NCI-H446 treated with DMSO at 0.1 percent for 48 hours (cell line): ENCODE data around the gene C3orf52.

Experiments
- DNase-seq: peaks from one replicate; lab custom pipeline; 2025; lab: John Stamatoyannopoulos, UW

C3orf52 gene

GRCh38 chr3:112119962-112120836 is 34.0 kb downstream of the C3orf52 start:
- no peak for DNase-seq

- no peak for DNase-seq
These were observed 35.7 kb downstream of the C3orf52 start for GRCh38 chr3:112121577-112122547.

GRCh38 chr3:112122870-112123269 is 36.7 kb downstream of the C3orf52 start:
- DNase-seq: no peak

GRCh38 chr3:112123548-112123947 is 37.4 kb downstream of the C3orf52 start:
- DNase-seq: no peak

GRCh38 chr3:112124907-112125607 is 38.9 kb downstream of the C3orf52 start:
- DNase-seq: no peak

GRCh38 chr3:112126511-112126911 is 40.3 kb downstream of the C3orf52 start:
- no peak for DNase-seq

- DNase-seq: no peak
These were observed 41.6 kb downstream of the C3orf52 start for GRCh38 chr3:112127522-112128494.

GRCh38 chr3:112128843-112129727 is 42.9 kb downstream of the C3orf52 start:
- no peak for DNase-seq

- no peak for DNase-seq
These were observed 43.9 kb downstream of the C3orf52 start for GRCh38 chr3:112129925-112130637.

GRCh38 chr3:112130638-112130993 is 44.4 kb downstream of the C3orf52 start:
- no peak for DNase-seq

- no peak for DNase-seq
These were observed 44.9 kb downstream of the C3orf52 start for GRCh38 chr3:112131111-112131510.

- DNase-seq: no peak
These were observed 45.9 kb downstream of the C3orf52 start for GRCh38 chr3:112132088-112132487.

- no peak for DNase-seq
These were observed 46.4 kb downstream of the C3orf52 start for GRCh38 chr3:112132554-112132953.

- DNase-seq: no peak
These were observed 46.8 kb downstream of the C3orf52 start, which contains the start of gene GCSAM for GRCh38 chr3:112132975-112133448. Gene GCSAM (minus strand): TSS chr3:112133248. CDS start chr3:112133120, 128 bp downstream.

GRCh38 chr3:112133626-112134334 is 47.6 kb downstream of the C3orf52 start:
- DNase-seq: no peak

- DNase-seq: no peak
These were observed 48.3 kb downstream of the C3orf52 start for GRCh38 chr3:112134335-112135124.

- DNase-seq: no peak
These were observed 49.9 kb downstream of the C3orf52 start for GRCh38 chr3:112136046-112136445.
